Activated CD4-positive, alpha-beta T cell treated with anti-CD3 and anti-CD28 coated beads, Interleukin-2, amount 50 U/mL, for 24 hours (primary cell): Measurements from ENCODE around the gene ALS2CL.

Source experiments
- DNase-seq, 2 donors: peaks; one replicate each; pipeline ENCODE4 v3.0.0-alpha.2; 2020; ENCODE audit warnings: low read depth in 1 of 2, low spot score in 1 of 2

ALS2CL gene

DNA sequence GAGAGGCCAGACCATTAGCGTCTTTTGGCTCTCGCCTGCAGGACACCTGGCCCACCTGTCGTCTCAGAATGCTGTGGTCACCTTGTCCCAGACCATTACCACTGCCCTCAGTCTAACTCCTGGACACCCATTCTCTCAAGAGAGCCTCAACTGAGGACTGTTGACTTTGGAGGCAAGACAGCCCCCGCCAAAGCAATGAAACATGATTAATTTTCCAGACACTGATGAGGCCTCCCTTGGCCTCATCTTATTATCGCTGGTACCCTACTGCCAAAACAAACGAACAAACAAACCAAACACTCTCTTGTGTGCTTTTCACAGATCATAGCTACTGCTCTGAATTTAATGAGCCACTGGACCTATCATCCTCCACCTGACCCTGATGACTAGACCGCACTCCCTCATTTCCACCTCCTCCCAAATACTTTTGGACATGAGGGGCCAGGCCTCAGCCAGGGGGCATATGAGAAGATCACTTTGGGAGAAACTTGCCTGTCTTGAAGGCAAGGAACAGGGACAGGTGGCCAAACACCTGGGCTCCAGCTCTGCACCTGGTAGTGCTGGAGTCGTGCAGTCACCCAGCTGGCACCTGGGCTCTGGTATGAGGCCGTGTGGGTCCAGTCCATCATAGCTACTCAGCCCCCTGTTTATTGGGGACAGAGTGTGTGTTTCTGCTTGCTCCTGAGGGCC, 27.6 kb downstream of the ALS2CL start:
- DNase-seq: no peak

GRCh38 chr3:46664971-46665762, 28.3 kb downstream of the ALS2CL start:
- no peak for DNase-seq

GRCh38 chr3:46664188-46664970, 29.1 kb downstream of the ALS2CL start:
- DNase-seq: no peak

DNA sequence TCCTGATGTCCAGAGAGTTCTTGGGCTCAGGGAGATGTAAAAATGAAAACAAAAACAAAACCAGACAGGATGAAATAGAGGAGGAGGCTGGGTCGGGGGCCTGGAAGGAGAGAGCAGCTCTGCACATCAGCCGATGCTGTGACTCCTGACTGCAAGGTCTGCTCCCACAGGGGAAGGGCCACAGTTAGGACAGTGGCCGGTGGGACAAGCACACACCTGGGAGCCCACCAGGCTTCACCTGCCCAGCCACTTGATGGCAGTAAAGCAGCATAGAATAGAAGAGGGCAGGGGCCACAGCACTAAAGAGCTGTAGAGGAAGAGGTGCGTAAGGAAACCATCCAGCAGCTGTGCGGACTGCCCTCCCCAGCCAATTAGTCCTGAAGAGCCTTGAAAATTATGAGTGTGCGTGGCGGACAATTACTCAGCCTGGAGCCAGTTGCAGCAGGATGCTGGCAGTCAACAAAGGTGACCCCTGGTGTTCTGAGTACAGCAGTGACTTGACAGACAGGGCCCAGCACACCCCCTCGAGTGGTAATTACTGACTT, 29.8 kb downstream of the ALS2CL start:
- no peak for DNase-seq

DNA sequence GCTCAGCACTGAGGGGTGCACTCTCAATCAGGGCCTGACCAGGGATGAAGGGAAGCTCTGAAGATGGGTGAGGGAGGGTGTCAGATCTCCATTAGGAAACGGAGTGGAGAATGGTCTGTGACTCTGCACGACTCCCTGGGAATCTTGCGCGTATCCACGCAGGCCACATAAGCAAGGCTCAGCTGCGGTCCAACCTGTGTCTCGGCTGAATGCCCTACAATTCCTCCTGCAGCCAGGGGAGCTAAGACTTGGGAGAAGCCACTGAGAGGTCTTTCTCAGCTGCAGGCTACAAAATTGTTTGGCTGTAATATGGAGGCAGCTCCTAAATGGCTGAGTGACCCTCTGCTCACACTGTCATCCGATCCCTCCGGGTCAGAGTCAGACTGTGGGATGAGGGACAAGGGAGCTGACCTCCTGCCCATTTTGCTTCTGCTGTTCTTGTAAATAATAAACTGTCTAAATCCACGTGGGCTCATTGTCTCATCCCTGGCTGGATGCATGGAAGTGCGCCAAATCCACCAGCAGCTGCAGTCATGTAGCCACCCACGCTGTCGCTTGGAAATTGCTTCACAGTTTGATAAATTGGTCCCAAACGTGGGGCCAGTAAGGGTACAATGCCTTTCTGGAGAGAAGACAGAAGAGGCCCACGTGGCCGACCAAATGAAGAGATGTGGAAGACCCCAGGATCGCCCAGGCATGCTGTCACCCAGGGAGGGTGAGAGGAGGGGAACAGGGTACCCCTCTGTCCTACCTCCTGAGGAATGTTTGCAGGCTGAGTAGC, 30.5 kb downstream of the ALS2CL start:
- DNase-seq: no peak

- no peak for DNase-seq
These were observed 31.4 kb downstream of the ALS2CL start for GRCh38 chr3:46661776-46662766.

DNA sequence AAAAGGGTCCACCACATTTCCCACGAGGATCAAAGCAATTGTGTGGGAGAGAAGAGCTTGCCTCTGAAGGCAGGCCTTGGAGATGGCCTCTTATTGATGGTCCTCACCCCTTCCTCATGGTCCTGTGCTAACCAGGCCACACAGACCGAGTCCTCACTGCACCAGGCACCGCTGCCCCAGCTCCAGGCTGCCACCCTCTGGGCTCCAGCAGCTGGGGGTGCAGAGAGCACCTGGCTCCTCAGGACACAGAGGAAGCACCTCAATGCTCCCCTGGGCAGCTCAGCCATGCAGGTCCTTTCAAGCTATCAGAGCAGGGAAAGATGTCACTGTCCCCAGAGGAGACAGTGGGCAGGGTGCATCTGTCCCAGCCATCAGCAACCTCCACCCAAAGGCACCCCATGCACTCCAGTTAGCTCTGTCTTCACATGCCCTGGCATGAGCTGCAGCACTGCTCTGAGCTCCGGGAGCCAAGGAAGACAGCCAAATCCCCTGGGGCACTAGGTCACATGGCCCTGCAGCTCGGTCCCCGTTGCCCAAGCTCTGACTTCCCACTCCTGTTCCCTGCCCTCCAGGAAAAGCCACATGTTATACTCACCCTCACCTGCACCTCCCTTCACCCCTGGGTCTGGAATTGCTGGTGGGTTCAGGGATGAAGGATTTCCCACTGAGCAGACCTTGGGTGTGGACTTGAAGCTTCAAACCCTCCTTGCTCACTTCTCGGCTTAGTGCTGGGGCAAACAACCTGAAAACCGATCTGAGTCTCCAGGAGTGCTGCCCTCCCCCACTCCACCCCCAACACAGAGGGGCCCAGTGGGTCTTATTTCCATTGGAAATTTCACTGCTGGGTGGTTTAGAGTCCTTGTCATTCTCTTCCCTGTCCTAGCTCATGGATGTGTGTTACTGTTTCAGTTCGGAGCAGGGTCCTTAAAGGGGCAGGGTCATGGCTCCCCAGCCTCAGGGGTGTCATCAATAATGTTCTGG, 32.6 kb downstream of the ALS2CL start:
- no peak for DNase-seq

- DNase-seq: no peak
These were observed 33.5 kb downstream of the ALS2CL start for GRCh38 chr3:46660003-46660402.

DNA sequence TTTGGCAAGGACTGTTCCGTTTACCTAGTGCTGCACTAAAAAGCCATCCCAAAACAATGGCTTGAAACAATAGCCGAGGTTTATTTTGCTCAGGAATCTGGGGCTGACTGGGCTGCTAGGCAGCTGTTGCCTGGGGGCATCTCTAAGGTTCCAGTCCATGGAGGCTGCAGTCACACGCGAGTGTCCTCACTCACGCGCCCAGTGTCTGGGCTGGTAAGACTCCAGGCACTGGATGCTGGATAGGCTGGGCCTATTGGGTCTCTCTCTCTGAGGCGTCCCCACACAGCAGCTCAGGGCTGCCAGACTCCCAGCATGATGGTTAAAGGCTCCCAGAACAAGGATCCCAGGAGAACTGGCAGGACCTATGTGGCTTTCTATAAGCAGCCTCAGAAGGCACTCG, 34.2 kb downstream of the ALS2CL start:
- no peak for DNase-seq

- no peak for DNase-seq
These were observed 36.5 kb downstream of the ALS2CL start for GRCh38 chr3:46656778-46657556.

DNA sequence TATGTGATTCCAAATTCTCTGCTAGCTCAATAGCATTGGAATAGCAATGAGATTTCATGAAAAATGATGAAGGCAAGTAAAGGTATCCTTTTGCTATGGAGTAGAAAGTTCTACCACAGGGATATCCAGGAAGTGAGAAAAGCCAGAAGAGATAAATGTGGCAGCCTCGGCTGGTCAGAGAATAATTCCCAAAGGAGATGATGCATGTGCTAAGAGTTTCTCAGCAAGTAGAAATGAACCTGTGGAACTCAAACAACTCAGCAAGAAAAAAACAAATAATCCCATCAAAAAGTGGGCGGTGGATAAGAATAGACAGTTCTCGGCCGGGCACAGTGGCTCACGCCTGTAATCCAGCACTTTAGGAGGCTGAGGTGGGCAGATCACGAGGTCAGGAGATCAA, 38.2 kb downstream of the ALS2CL start:
- DNase-seq: no peak

- no peak for DNase-seq
These were observed 42.4 kb downstream of the ALS2CL start for GRCh38 chr3:46651084-46651483.

DNA sequence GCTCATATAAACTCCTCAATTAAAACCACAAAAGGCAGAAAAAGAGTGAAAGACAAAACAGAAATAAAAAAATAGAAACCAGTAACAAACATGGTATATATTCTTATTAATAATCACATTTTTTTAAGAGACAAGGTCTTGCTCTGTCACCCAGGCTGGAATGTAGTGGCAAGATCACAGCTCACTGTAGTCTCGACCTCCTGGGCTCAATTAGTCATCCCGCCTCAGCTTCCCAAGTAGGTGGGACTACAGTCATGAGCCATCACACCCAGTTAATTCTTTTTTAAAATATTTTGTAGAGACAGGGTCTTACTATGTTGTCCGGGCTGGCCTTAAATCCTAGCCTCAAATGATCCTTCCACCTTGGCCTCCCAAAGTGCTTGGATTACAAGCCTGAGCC, 44.0 kb downstream of the ALS2CL start:
- no peak for DNase-seq

DNA sequence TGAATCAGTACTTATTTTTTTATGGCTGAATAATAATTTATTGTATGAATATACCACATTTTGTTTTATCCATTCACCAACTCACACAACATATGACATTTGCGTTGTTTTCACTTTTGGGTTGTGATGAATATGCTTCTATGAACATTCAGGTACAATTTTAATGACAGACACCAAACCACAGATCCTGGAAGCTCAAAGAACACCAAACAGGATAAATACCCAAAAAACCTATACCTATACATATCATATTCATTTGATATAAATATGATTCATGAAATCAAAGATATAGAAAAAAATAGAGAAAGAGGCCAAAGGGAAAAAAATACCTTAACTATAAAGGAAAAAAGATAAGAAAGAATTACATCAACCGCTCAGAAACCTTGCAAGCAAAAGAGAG, 45.4 kb downstream of the ALS2CL start:
- no peak for DNase-seq

- DNase-seq: no peak
These were observed 46.8 kb downstream of the ALS2CL start for GRCh38 chr3:46646700-46647099.

DNA sequence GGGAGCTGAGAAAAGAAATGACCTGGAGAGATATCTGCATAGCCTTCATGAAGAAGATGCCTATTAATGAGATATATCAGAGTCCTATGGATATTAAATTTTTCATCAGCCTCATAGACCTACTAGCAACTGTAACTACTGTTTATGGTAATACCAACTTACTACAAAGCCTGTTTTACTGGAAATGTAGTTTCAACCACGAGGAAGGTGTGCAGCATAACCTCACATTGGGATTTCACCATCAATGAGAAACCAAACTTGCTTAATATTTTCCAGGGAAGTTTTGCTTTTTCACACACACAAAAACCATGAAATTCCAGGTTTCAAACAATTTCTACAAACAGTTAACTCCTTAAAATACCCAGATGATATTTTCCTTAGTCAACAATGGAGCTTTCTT, 49.8 kb downstream of the ALS2CL start:
- DNase-seq: no peak

DNA sequence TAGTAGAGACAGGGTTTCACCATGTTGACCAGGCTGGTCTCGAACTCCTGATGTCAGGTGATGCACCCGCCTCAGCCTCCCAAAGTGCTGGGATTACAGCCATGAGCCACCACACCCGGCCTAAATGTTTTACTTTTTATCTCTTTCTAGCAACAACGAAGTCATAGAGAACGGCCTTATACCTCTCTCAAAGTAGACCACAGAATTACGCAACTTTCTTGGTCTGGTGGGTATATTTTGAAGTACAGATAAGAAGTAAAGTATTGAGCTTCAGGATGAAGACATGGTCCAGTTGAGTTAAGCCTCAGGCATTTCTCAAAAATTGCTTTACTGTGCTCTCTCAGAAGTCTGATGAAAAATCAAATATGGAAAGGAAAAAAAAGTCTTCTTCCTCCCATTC, 50.5 kb downstream of the ALS2CL start:
- no peak for DNase-seq

GRCh38 chr3:46640927-46641326, 52.6 kb downstream of the ALS2CL start:
- no peak for DNase-seq
